Glutamatergic neuron (in vitro differentiated cells): ENCODE data around the gene CAMK1G. TPM values are rescaled to one million over a fixed set of nuclear protein-coding genes. Genes with fewer than 3 reads are reported as not detected.

Experiments used
- DNase-seq: peaks from one replicate; pipeline ENCODE4 v3.0.0; 2022
- H3K27ac Mint-ChIP-seq: one replicate; pipeline ENCODE4 v1.8.0; 2020; ENCODE audit warnings: mild to moderate bottlenecking, mixed read lengths, inconsistent platforms; ENCODE audit not compliant: unreplicated experiment
- H3K27me3 Mint-ChIP-seq: one replicate; pipeline ENCODE4 v1.8.0; 2020; ENCODE audit warnings: mild to moderate bottlenecking, moderate library complexity, mixed read lengths, inconsistent platforms; ENCODE audit not compliant: unreplicated experiment
- H3K36me3 Mint-ChIP-seq: one replicate; pipeline ENCODE4 v1.8.0; 2020; ENCODE audit warnings: mild to moderate bottlenecking, mixed read lengths, inconsistent platforms; ENCODE audit not compliant: unreplicated experiment
- H3K4me1 Mint-ChIP-seq: one replicate; pipeline ENCODE4 v1.8.0; 2020; ENCODE audit warnings: mild to moderate bottlenecking, low read depth, mixed read lengths, inconsistent platforms; ENCODE audit not compliant: unreplicated experiment
- H3K4me3 Mint-ChIP-seq: one replicate; pipeline ENCODE4 v1.8.0; 2020; ENCODE audit warnings: mild to moderate bottlenecking, mixed read lengths, inconsistent platforms; ENCODE audit not compliant: unreplicated experiment
- H3K9me3 Mint-ChIP-seq: one replicate; pipeline ENCODE4 v1.8.0; 2020; ENCODE audit warnings: mild to moderate bottlenecking, moderate library complexity, mixed read lengths, inconsistent platforms; ENCODE audit not compliant: unreplicated experiment
- total RNA-seq: library from RNA; stranded (reverse); fragmentation: NEBNext Ultra II Directional; extraction: Animal tissue kit (Norgen Biotek cat#: 25700); gene quantifications from one replicate; pipeline ENCODE4 v1.2.1, GENCODE V29; 2021; ENCODE audit not compliant: unreplicated experiment
- TF ChIP-seq, protein P1 (sequence below): fragments of 200-600 bp; sonication (generic); IDR thresholded peaks from one replicate; pipeline ENCODE4 v1.5.0; 2021; ENCODE audit not compliant: partially characterized antibody, unreplicated experiment

CAMK1G gene
- total RNA-seq, 1 donor from 2014 or later, result 2.0 TPM

DNA sequence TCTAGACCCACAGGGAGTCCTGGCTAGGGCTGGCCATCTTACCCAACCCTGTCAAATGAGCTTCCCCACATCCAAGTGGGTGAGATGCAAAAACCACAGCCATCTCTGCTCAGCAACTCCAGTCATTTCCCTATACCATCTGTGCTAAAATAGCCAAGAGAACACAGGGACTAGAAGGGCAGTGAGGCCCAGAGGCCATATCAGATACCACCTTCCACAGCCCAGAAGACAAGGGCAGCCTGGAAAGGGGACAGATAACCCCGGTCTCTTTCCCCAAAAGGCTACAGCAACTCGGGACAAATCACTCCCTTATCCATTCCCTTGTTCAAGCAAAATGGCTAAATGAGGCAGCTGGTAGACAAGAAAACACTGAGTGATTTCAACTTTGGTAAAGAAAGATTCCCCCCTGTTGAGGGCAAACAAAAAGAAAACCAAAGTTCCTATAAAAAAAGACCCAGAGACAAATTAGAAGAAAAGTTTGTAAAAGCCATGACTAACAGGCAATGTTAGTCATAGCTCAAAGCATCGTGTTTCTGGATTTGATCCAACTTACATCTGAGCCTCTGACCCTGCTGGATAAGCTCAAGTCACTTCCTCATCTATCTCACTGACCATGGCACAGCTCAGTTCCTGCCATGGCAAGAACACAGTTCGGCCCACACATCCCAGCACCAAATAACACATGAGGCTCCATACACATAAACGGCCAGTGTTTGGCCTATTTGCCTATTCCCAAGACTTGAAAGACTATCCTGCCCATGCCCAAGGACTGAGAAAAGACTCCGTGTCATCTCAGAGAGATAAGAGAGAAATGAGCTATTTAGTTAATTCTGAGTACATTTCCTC, 65.6 kb downstream of the CAMK1G start:
- Mint-ChIP-seq H3K9me3 (no peaks in the 10 kb centered on the region), H3K36me3 (no peaks in the 10 kb centered on the region), H3K4me3 (no peak overlapping the region), H3K4me1 (peaks cover 12% of the 10 kb centered on the region), H3K27ac (no peak overlapping the region), H3K27me3 (peaks cover 8% of the 10 kb centered on the region)
- TF ChIP-seq, protein P1, sequence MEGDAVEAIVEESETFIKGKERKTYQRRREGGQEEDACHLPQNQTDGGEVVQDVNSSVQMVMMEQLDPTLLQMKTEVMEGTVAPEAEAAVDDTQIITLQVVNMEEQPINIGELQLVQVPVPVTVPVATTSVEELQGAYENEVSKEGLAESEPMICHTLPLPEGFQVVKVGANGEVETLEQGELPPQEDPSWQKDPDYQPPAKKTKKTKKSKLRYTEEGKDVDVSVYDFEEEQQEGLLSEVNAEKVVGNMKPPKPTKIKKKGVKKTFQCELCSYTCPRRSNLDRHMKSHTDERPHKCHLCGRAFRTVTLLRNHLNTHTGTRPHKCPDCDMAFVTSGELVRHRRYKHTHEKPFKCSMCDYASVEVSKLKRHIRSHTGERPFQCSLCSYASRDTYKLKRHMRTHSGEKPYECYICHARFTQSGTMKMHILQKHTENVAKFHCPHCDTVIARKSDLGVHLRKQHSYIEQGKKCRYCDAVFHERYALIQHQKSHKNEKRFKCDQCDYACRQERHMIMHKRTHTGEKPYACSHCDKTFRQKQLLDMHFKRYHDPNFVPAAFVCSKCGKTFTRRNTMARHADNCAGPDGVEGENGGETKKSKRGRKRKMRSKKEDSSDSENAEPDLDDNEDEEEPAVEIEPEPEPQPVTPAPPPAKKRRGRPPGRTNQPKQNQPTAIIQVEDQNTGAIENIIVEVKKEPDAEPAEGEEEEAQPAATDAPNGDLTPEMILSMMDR, result no peak
- no peak for DNase-seq

DNA sequence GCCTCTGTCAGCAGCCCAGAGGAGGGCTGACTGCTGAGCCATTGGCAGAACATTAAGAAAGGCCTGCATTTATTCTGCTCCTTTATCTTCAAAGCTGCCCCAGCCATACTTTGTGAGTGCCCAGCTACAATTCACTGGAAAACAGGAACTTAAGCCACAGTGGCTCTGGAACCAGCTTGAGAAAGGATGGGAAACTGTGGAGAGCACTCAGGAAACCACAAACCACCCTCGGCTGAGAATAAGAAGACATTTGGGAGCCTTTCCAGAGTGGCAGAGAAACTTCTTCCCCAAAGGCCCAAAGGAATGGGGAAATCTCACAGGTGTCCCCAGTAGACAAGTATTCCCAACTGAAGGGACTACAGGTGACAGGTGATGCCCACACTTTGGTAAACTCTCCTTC, 66.9 kb downstream of the CAMK1G start:
- TF ChIP-seq, protein P1, result no peak
- peaks cover 8% of the 10 kb centered on the region for H3K27me3 Mint-ChIP-seq
- no peak for DNase-seq
- no peaks in the 10 kb centered on the region for H3K36me3 Mint-ChIP-seq
- H3K4me1 Mint-ChIP-seq, result peaks cover 12% of the 10 kb centered on the region
- no peaks in the 10 kb centered on the region for H3K9me3 Mint-ChIP-seq
- H3K4me3 Mint-ChIP-seq, result no peak overlapping the region
- no peak overlapping the region for H3K27ac Mint-ChIP-seq

DNA sequence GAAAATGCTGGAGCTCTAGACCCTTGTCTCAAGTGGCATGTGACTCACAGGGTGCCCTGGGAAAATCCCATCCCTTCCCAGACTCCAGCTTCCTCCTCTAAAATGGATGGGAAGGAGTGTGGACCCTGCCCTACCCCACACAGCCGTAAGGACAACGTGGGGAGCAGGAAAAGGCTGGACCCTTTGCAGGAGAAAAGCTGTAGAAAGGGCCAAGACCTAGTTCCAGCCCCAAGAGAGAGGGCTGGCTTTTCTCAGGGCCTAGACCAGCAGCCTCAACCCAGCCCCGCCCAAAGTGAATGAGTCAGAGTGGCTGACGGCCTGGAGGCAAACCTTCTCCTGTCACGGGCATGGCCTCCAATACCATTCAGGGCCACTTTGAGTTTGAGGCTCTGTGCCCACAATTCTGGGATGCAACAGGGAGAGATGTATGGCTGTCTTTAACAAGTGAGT, 67.6 kb downstream of the CAMK1G start:
- Mint-ChIP-seq H3K27me3 (peaks cover 8% of the 10 kb centered on the region), H3K4me3 (no peak overlapping the region), H3K9me3 (peaks cover 2% of the 10 kb centered on the region), H3K36me3 (no peaks in the 10 kb centered on the region), H3K4me1 (peaks cover 9% of the 10 kb centered on the region), H3K27ac (no peak overlapping the region)
- TF ChIP-seq, protein P1, result no peak
- DNase-seq, result no peak

DNA sequence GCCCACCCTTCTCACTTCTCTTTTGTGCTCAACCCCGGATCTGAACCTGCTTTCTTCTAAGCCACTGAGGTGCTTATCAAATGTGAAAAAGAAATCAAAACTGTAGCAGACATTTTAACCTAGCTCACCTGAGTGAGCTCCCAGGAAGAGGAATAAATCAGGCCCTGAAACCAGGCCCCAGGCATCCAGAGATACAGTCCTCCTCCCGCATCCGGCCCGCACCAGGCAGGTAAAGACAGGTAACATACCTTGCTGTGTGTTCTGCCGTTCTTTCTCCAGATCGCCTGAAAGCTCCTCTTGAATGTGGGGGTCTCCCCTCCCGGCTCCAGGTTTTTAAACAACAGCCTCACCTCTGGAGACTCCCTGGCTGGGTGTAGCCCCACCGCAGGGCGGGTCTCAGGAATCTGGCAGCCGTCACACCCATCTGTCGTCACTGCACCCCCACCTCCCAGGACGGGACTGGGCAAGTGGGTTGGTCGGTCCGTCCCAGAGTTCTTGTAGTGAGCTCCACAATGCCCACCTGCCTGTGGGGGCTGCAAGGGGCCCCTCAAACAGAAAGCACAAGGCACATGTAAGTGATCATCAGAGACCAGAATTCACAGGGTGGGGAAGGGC, 68.7 kb downstream of the CAMK1G start, which contains the start of gene LAMB3:
Gene LAMB3 (minus strand): TSS at position 305 of the 615 bp plus-strand sequence. CDS start 1,481 bp downstream, outside the sequence.
- H3K9me3 Mint-ChIP-seq, result peaks cover 3% of the 10 kb centered on the region
- TF ChIP-seq, protein P1, result no peak
- DNase-seq, result no peak
- no peak within 1 kb of the TSS for H3K4me3 Mint-ChIP-seq
- H3K36me3 Mint-ChIP-seq, result no peaks in the 10 kb centered on the region
- peak within 1 kb of the TSS; percentile 40 for H3K27ac Mint-ChIP-seq
- H3K27me3 Mint-ChIP-seq, result peaks cover 6% of the 10 kb centered on the region
- H3K4me1 Mint-ChIP-seq, result peaks cover 9% of the 10 kb centered on the region
